ENCODE data around the gene MAP3K5.

Gene MAP3K5

GRCh38 chr6:136798044-136798443 lies 5.8 kb upstream of the MAP3K5 start:
- no peak overlapping the region for H2BK15ac ChIP-seq (replicated peaks; ENCODE audit: low read depth)
- H3K27me3 ChIP-seq (ENCODE audit: insufficient read depth, low read length, poor library complexity), result no peaks in the 10 kb centered on the region
- no peaks in the 10 kb centered on the region for H3K79me1 ChIP-seq (ENCODE audit: low read length)
- H3K18ac ChIP-seq (ENCODE audit: low read length), result no peak overlapping the region
- no peak overlapping the region for H2AK5ac ChIP-seq (ENCODE audit: low read length)
- H3K9ac ChIP-seq (ENCODE audit: low read length), result no peak overlapping the region
- no peak overlapping the region for H4K8ac ChIP-seq (ENCODE audit: low read depth, low read length)
- H3K23ac ChIP-seq (ENCODE audit: low read length), result no peak overlapping the region
- H3K4me2 ChIP-seq (ENCODE audit: low read length), result no peak overlapping the region
- WGBS (ENCODE audit: extremely low coverage, insufficient coverage, low lambda C conversion rate), result no CpG with 5 or more reads among the region's 1 CpG
- no peaks in the 10 kb centered on the region for H3K79me2 ChIP-seq (ENCODE audit: control insufficient read depth, insufficient read depth, low read length)
- H4K5ac ChIP-seq (ENCODE audit: low read length), result no peak overlapping the region
- H2BK120ac ChIP-seq (ENCODE audit: low read depth, low read length), result no peak overlapping the region
- H3K36me3 ChIP-seq (ENCODE audit: control insufficient read depth, insufficient read depth, low read length), result no peaks in the 10 kb centered on the region
- no peaks in the 10 kb centered on the region for H3K4me1 ChIP-seq (ENCODE audit: control insufficient read depth, low read depth, low read length)
- H3K4ac ChIP-seq (ENCODE audit: low read depth, low read length), result no peak overlapping the region
- DNase-seq, result no peak
- H3K56ac ChIP-seq (ENCODE audit: low read length), result no peak overlapping the region
- no peak overlapping the region for H3K4me3 ChIP-seq (ENCODE audit: low read length)
- no peak overlapping the region for H2BK5ac ChIP-seq (ENCODE audit: low read length)
- H3K27ac ChIP-seq (ENCODE audit: low read depth, low read length), result no peak overlapping the region

GRCh38 chr6:136795996-136796395 lies 3.7 kb upstream of the MAP3K5 start:
- Histone ChIP-seq H3K4me3 (ENCODE audit: low read length) (no peak overlapping the region), H2BK120ac (ENCODE audit: low read depth, low read length) (no peak overlapping the region), H3K56ac (ENCODE audit: low read length) (no peak overlapping the region)

GRCh38 chr6:136795386-136795785 lies 3.1 kb upstream of the MAP3K5 start:
- Histone ChIP-seq H3K27ac (ENCODE audit: low read depth, low read length) (no peak overlapping the region), H3K4ac (ENCODE audit: low read depth, low read length) (no peak overlapping the region), H3K23ac (ENCODE audit: low read length) (no peak overlapping the region), H3K4me2 (ENCODE audit: low read length) (no peak overlapping the region), H3K56ac (ENCODE audit: low read length) (no peak overlapping the region), H3K18ac (ENCODE audit: low read length) (no peak overlapping the region), H3K9ac (ENCODE audit: low read length) (no peak overlapping the region), H3K79me1 (ENCODE audit: low read length) (no peaks in the 10 kb centered on the region), H4K5ac (ENCODE audit: low read length) (no peak overlapping the region), H3K4me1 (ENCODE audit: control insufficient read depth, low read depth, low read length) (no peaks in the 10 kb centered on the region), H3K27me3 (ENCODE audit: insufficient read depth, low read length, poor library complexity) (peaks cover 3% of the 10 kb centered on the region), H3K4me3 (ENCODE audit: low read length) (no peak overlapping the region), H3K79me2 (ENCODE audit: control insufficient read depth, insufficient read depth, low read length) (no peaks in the 10 kb centered on the region), H2AK5ac (ENCODE audit: low read length) (no peak overlapping the region), H4K8ac (ENCODE audit: low read depth, low read length) (no peak overlapping the region), H3K36me3 (ENCODE audit: control insufficient read depth, insufficient read depth, low read length) (no peaks in the 10 kb centered on the region), H2BK5ac (ENCODE audit: low read length) (no peak overlapping the region), H2BK120ac (ENCODE audit: low read depth, low read length) (no peak overlapping the region), H2BK15ac (replicated peaks; ENCODE audit: low read depth) (no peak overlapping the region)
- no peak for DNase-seq
- WGBS (ENCODE audit: extremely low coverage, insufficient coverage, low lambda C conversion rate), result no CpG with 5 or more reads among the region's 2 CpGs

More at GRCh38 chr6:136795996-136796395, 3.7 kb upstream of the MAP3K5 start:
- H2BK15ac ChIP-seq (replicated peaks; ENCODE audit: low read depth), result no peak overlapping the region
- WGBS (ENCODE audit: extremely low coverage, insufficient coverage, low lambda C conversion rate), result no CpG with 5 or more reads among the region's 5 CpGs
- no peaks in the 10 kb centered on the region for H3K36me3 ChIP-seq (ENCODE audit: control insufficient read depth, insufficient read depth, low read length)
- no peak overlapping the region for H3K4me2 ChIP-seq (ENCODE audit: low read length)
- peaks cover 3% of the 10 kb centered on the region for H3K27me3 ChIP-seq (ENCODE audit: insufficient read depth, low read length, poor library complexity)
- H3K23ac ChIP-seq (ENCODE audit: low read length), result no peak overlapping the region
- H4K5ac ChIP-seq (ENCODE audit: low read length), result no peak overlapping the region
- H3K79me1 ChIP-seq (ENCODE audit: low read length), result no peaks in the 10 kb centered on the region
- H4K8ac ChIP-seq (ENCODE audit: low read depth, low read length), result no peak overlapping the region
- H2AK5ac ChIP-seq (ENCODE audit: low read length), result no peak overlapping the region
- H3K27ac ChIP-seq (ENCODE audit: low read depth, low read length), result no peak overlapping the region
- H3K18ac ChIP-seq (ENCODE audit: low read length), result no peak overlapping the region
- no peaks in the 10 kb centered on the region for H3K4me1 ChIP-seq (ENCODE audit: control insufficient read depth, low read depth, low read length)
- H3K4ac ChIP-seq (ENCODE audit: low read depth, low read length), result no peak overlapping the region
- no peaks in the 10 kb centered on the region for H3K79me2 ChIP-seq (ENCODE audit: control insufficient read depth, insufficient read depth, low read length)
- no peak for DNase-seq
- no peak overlapping the region for H2BK5ac ChIP-seq (ENCODE audit: low read length)
- no peak overlapping the region for H3K9ac ChIP-seq (ENCODE audit: low read length)

DNA sequence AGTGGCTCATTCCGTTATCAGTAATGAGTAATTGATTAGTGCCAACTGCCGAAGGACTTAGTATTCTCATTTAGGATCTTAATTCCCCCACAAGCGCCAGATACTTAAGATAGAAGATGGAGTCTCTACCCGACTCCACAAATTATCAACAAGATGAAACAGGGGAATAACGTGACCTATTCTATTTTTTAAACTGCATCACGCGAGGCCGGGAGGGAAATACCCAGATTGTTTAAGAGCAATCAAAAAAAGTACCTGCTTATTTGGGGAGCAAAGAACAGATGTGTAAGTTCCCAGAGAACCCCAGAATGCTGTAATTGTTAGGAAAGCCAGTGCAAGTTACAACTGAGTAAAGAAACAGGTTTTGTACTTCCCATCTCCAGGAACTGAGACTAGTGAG lies 1.1 kb upstream of the MAP3K5 start:
- no peak overlapping the region for H3K4me2 ChIP-seq (ENCODE audit: low read length)
- H3K36me3 ChIP-seq (ENCODE audit: control insufficient read depth, insufficient read depth, low read length), result no peaks in the 10 kb centered on the region
- no peak overlapping the region for H2BK120ac ChIP-seq (ENCODE audit: low read depth, low read length)

DNA sequence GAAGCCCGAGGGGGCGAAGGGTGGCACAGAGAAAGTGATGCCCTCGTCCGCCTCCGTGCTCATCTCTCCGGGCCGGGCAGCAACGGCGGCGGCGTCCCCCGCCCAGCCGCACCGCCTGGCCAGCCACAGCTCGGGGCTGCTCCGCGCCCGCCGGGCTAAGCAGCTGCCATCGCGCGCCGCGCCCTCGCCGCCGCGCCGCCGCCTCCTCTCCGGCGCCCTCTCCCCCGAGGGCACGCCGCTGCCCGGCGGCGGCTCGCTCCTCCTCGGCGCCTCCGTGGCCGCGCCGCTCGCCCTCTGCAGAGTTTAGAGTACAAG lies 225 bp downstream of the MAP3K5 start:
- H3K27ac ChIP-seq (ENCODE audit: low read depth, low read length), result no peak overlapping the region
- peak overlapping the region; percentile 98 for H3K56ac ChIP-seq (ENCODE audit: low read length)
- H3K4ac ChIP-seq (ENCODE audit: low read depth, low read length), result no peak overlapping the region
- no peaks in the 10 kb centered on the region for H3K79me1 ChIP-seq (ENCODE audit: low read length)
- H3K18ac ChIP-seq (ENCODE audit: low read length), result no peak overlapping the region
- H2AK5ac ChIP-seq (ENCODE audit: low read length), result no peak overlapping the region
- peak overlapping the region; percentile 88 for H3K9ac ChIP-seq (ENCODE audit: low read length)
- peaks cover 3% of the 10 kb centered on the region for H3K27me3 ChIP-seq (ENCODE audit: insufficient read depth, low read length, poor library complexity)
- no peaks in the 10 kb centered on the region for H3K36me3 ChIP-seq (ENCODE audit: control insufficient read depth, insufficient read depth, low read length)
- no peak overlapping the region for H4K5ac ChIP-seq (ENCODE audit: low read length)
- no peak overlapping the region for H2BK120ac ChIP-seq (ENCODE audit: low read depth, low read length)
- H3K4me1 ChIP-seq (ENCODE audit: control insufficient read depth, low read depth, low read length), result no peaks in the 10 kb centered on the region
- no peak overlapping the region for H2BK5ac ChIP-seq (ENCODE audit: low read length)
- H3K4me3 ChIP-seq (ENCODE audit: low read length), result peak overlapping the region; percentile 71
- no peak overlapping the region for H2BK15ac ChIP-seq (replicated peaks; ENCODE audit: low read depth)
- peak overlapping the region; percentile 98 for H3K23ac ChIP-seq (ENCODE audit: low read length)
- no peak for DNase-seq
- WGBS (ENCODE audit: extremely low coverage, insufficient coverage, low lambda C conversion rate), result no CpG with 5 or more reads among the region's 46 CpGs
- H4K8ac ChIP-seq (ENCODE audit: low read depth, low read length), result no peak overlapping the region
- no peaks in the 10 kb centered on the region for H3K79me2 ChIP-seq (ENCODE audit: control insufficient read depth, insufficient read depth, low read length)
- peak overlapping the region; percentile 86 for H3K4me2 ChIP-seq (ENCODE audit: low read length)

More for the DNA sequence above, 1.1 kb upstream of the MAP3K5 start:
- no peak overlapping the region for H2BK15ac ChIP-seq (replicated peaks; ENCODE audit: low read depth)
- DNase-seq, result no peak
- no peaks in the 10 kb centered on the region for H3K79me1 ChIP-seq (ENCODE audit: low read length)
- no peaks in the 10 kb centered on the region for H3K79me2 ChIP-seq (ENCODE audit: control insufficient read depth, insufficient read depth, low read length)
- no peak overlapping the region for H4K8ac ChIP-seq (ENCODE audit: low read depth, low read length)
- no peak overlapping the region for H3K27ac ChIP-seq (ENCODE audit: low read depth, low read length)
- no peak overlapping the region for H2BK5ac ChIP-seq (ENCODE audit: low read length)
- no peak overlapping the region for H3K18ac ChIP-seq (ENCODE audit: low read length)
- H3K9ac ChIP-seq (ENCODE audit: low read length), result no peak overlapping the region
- no CpG with 5 or more reads among the region's 8 CpGs for WGBS (ENCODE audit: extremely low coverage, insufficient coverage, low lambda C conversion rate)
- no peak overlapping the region for H3K56ac ChIP-seq (ENCODE audit: low read length)
- peaks cover 3% of the 10 kb centered on the region for H3K27me3 ChIP-seq (ENCODE audit: insufficient read depth, low read length, poor library complexity)
- H3K4ac ChIP-seq (ENCODE audit: low read depth, low read length), result no peak overlapping the region
- no peak overlapping the region for H3K4me3 ChIP-seq (ENCODE audit: low read length)
- H4K5ac ChIP-seq (ENCODE audit: low read length), result no peak overlapping the region
- H3K4me1 ChIP-seq (ENCODE audit: control insufficient read depth, low read depth, low read length), result no peaks in the 10 kb centered on the region
- no peak overlapping the region for H3K23ac ChIP-seq (ENCODE audit: low read length)
- no peak overlapping the region for H2AK5ac ChIP-seq (ENCODE audit: low read length)

GRCh38 chr6:136791296-136792094 lies 782 bp downstream of the MAP3K5 start:
- H3K18ac ChIP-seq (ENCODE audit: low read length), result no peak overlapping the region
- WGBS (ENCODE audit: extremely low coverage, insufficient coverage, low lambda C conversion rate), result no CpG with 5 or more reads among the region's 62 CpGs
- no peaks in the 10 kb centered on the region for H3K79me1 ChIP-seq (ENCODE audit: low read length)
- peak; percentile 33 for DNase-seq
- peak overlapping the region; percentile 98 for H3K56ac ChIP-seq (ENCODE audit: low read length)
- no peak overlapping the region for H3K4ac ChIP-seq (ENCODE audit: low read depth, low read length)
- peak overlapping the region; percentile 71 for H3K4me3 ChIP-seq (ENCODE audit: low read length)
- H2BK120ac ChIP-seq (ENCODE audit: low read depth, low read length), result no peak overlapping the region
- peaks cover 3% of the 10 kb centered on the region for H3K27me3 ChIP-seq (ENCODE audit: insufficient read depth, low read length, poor library complexity)
- peak overlapping the region; percentile 86 for H3K4me2 ChIP-seq (ENCODE audit: low read length)
- no peaks in the 10 kb centered on the region for H3K4me1 ChIP-seq (ENCODE audit: control insufficient read depth, low read depth, low read length)
- H2AK5ac ChIP-seq (ENCODE audit: low read length), result no peak overlapping the region
- H3K79me2 ChIP-seq (ENCODE audit: control insufficient read depth, insufficient read depth, low read length), result no peaks in the 10 kb centered on the region
- H4K8ac ChIP-seq (ENCODE audit: low read depth, low read length), result no peak overlapping the region
- no peak overlapping the region for H2BK5ac ChIP-seq (ENCODE audit: low read length)
- H3K27ac ChIP-seq (ENCODE audit: low read depth, low read length), result no peak overlapping the region
- H3K9ac ChIP-seq (ENCODE audit: low read length), result peak overlapping the region; percentile 10
- H3K36me3 ChIP-seq (ENCODE audit: control insufficient read depth, insufficient read depth, low read length), result no peaks in the 10 kb centered on the region
- H2BK15ac ChIP-seq (replicated peaks; ENCODE audit: low read depth), result no peak overlapping the region
- H3K23ac ChIP-seq (ENCODE audit: low read length), result peak overlapping the region; percentile 80
- H4K5ac ChIP-seq (ENCODE audit: low read length), result no peak overlapping the region
